ENCODE results near the gene PEX7.

DNA sequence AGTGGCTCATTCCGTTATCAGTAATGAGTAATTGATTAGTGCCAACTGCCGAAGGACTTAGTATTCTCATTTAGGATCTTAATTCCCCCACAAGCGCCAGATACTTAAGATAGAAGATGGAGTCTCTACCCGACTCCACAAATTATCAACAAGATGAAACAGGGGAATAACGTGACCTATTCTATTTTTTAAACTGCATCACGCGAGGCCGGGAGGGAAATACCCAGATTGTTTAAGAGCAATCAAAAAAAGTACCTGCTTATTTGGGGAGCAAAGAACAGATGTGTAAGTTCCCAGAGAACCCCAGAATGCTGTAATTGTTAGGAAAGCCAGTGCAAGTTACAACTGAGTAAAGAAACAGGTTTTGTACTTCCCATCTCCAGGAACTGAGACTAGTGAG lies 29.0 kb upstream of the PEX7 start:
- TF ChIP-seq, protein P1, sequence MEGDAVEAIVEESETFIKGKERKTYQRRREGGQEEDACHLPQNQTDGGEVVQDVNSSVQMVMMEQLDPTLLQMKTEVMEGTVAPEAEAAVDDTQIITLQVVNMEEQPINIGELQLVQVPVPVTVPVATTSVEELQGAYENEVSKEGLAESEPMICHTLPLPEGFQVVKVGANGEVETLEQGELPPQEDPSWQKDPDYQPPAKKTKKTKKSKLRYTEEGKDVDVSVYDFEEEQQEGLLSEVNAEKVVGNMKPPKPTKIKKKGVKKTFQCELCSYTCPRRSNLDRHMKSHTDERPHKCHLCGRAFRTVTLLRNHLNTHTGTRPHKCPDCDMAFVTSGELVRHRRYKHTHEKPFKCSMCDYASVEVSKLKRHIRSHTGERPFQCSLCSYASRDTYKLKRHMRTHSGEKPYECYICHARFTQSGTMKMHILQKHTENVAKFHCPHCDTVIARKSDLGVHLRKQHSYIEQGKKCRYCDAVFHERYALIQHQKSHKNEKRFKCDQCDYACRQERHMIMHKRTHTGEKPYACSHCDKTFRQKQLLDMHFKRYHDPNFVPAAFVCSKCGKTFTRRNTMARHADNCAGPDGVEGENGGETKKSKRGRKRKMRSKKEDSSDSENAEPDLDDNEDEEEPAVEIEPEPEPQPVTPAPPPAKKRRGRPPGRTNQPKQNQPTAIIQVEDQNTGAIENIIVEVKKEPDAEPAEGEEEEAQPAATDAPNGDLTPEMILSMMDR (IDR thresholded peaks at IDR 0.05; ENCODE audit: low read length) = no peak
- TF ChIP-seq EZH2phosphoT487 (IDR thresholded peaks at IDR 0.05; ENCODE audit: low read length) (no peak), EZH2 (optimal IDR thresholded peaks at IDR 0.05; ENCODE audit: low read depth, low read length) (no peak)
